GM23338 (cell line): ENCODE data around the gene MZB1. TPM values are rescaled to one million over a fixed set of nuclear protein-coding genes. Genes with fewer than 3 reads are reported as not detected.

Experiments
- ATAC-seq: fragments of 200-7000 bp; cut with Tn5 transposase; 3 replicates; pipeline ENCODE4 v1.9.1; 2020
- DNase-seq: peaks from one replicate; pipeline ENCODE4 v3.0.0-alpha.2; 2015; ENCODE audit warnings: low spot score
- H2AFZ ChIP-seq: fragments of 200-600 bp; sonication (generic); 2 replicates; pipeline ENCODE4 v1.8.0; 2016; ENCODE audit warnings: antibody characterized with exemption, mild to moderate bottlenecking, moderate library complexity
- H3F3A ChIP-seq: fragments of 200-600 bp; sonication (generic); replicated peaks from 2 replicates; pipeline ENCODE4 v1.8.0; 2017; ENCODE audit warnings: antibody characterized with exemption, mixed run types, low read depth
- H3K27ac ChIP-seq: fragments of 200-600 bp; sonication (generic); 2 replicates; pipeline ENCODE4 v1.6.1; 2016; ENCODE audit warnings: low read depth
- H3K27me3 ChIP-seq: fragments of 200-600 bp; sonication (generic); 2 replicates; pipeline ENCODE4 v1.8.0; 2016; ENCODE audit warnings: mild to moderate bottlenecking, mixed run types, moderate library complexity; ENCODE audit not compliant: insufficient read depth
- H3K36me3 ChIP-seq: fragments of 200-600 bp; sonication (generic); 2 replicates; pipeline ENCODE4 v1.8.0; 2016; ENCODE audit warnings: mild to moderate bottlenecking; ENCODE audit not compliant: insufficient read depth
- H3K4me1 ChIP-seq: fragments of 200-600 bp; sonication (generic); 2 replicates; pipeline ENCODE4 v1.8.0; 2016; ENCODE audit warnings: mild to moderate bottlenecking, moderate library complexity; ENCODE audit not compliant: insufficient read depth
- H3K4me2 ChIP-seq: fragments of 200-600 bp; sonication (generic); 2 replicates; pipeline ENCODE4 v1.7.1; 2017; ENCODE audit warnings: mixed run types
- H3K4me3 ChIP-seq: fragments of 200-600 bp; sonication (generic); 2 replicates; pipeline ENCODE4 v1.6.1; 2016; ENCODE audit warnings: mixed run types
- H3K79me2 ChIP-seq: fragments of 200-600 bp; sonication (generic); replicated peaks from 2 replicates; pipeline ENCODE4 v1.8.0; 2017; ENCODE audit warnings: mild to moderate bottlenecking; ENCODE audit not compliant: insufficient read depth
- H3K9me2 ChIP-seq: fragments of 200-600 bp; sonication (generic); 2 replicates; pipeline ENCODE4 v1.8.0; 2017; ENCODE audit not compliant: insufficient read depth
- H4K20me1 ChIP-seq: fragments of 200-600 bp; sonication (generic); replicated peaks from 2 replicates; pipeline ENCODE4 v1.8.0; 2017; ENCODE audit warnings: mild to moderate bottlenecking; ENCODE audit not compliant: insufficient read depth
- H3K27ac Mint-ChIP-seq: 2 replicates; pipeline ENCODE4 v1.8.0; 2020; ENCODE audit warnings: inconsistent platforms, mild to moderate bottlenecking, moderate library complexity, mixed read lengths
- H3K27me3 Mint-ChIP-seq: 3 replicates; pipeline ENCODE4 v1.8.0; 2022; ENCODE audit warnings: low read depth, mild to moderate bottlenecking, moderate library complexity, mixed read lengths, inconsistent platforms; ENCODE audit not compliant: insufficient read depth, poor library complexity
- H3K36me3 Mint-ChIP-seq: 3 replicates; pipeline ENCODE4 v1.8.0; 2021; ENCODE audit warnings: low read depth, mild to moderate bottlenecking, inconsistent platforms, moderate library complexity, mixed read lengths
- H3K4me1 Mint-ChIP-seq: 3 replicates; pipeline ENCODE4 v1.8.0; 2020; ENCODE audit warnings: mild to moderate bottlenecking, inconsistent platforms, mixed read lengths
- H3K4me3 Mint-ChIP-seq: 3 replicates; pipeline ENCODE4 v1.8.0; 2021; ENCODE audit warnings: moderate library complexity, mild to moderate bottlenecking, inconsistent platforms, mixed read lengths
- H3K9me3 Mint-ChIP-seq: 3 replicates; pipeline ENCODE4 v1.8.0; 2020; ENCODE audit warnings: moderate library complexity, mild to moderate bottlenecking, inconsistent platforms, mixed read lengths
- CTCF ChIP-seq, 2 experiments: fragments of 200-600 bp in 1 of 2; sonication (generic) in 1 of 2; conservative IDR thresholded peaks; 2 replicates each; pipeline versions ENCODE4 v1.5.1 to v1.6.1; 2016 to 2017; ENCODE audit warnings: antibody characterized with exemption in 2 of 2, low read depth in 2 of 2, mild to moderate bottlenecking in 2 of 2, moderate library complexity in 1 of 2
- ETS1 ChIP-seq: IDR thresholded peaks from 2 replicates; pipeline ENCODE4 v1.6.1; 2016; ENCODE audit warnings: antibody characterized with exemption
- EZH2 ChIP-seq: fragments of 200-600 bp; sonication (generic); IDR thresholded peaks from one replicate; pipeline ENCODE4 v1.8.0; 2017; ENCODE audit warnings: antibody characterized with exemption, mild to moderate bottlenecking, low read depth; ENCODE audit not compliant: unreplicated experiment
- JUNB ChIP-seq: IDR thresholded peaks from one replicate; pipeline ENCODE4 v1.6.1; 2016; ENCODE audit warnings: antibody characterized with exemption; ENCODE audit not compliant: unreplicated experiment
- POLR2AphosphoS5 ChIP-seq: IDR thresholded peaks from 2 replicates; pipeline ENCODE4 v1.6.1; 2016; ENCODE audit warnings: antibody characterized with exemption, low read depth
- ZNF114 ChIP-seq: fragments of 250-450 bp; sonication (Bioruptor Pico); IDR thresholded peaks from 2 replicates; pipeline ENCODE4 v1.5.0; 2020; ENCODE audit warnings: mild to moderate bottlenecking, moderate library complexity
- ZNF462 ChIP-seq: fragments of 250-450 bp; sonication (Bioruptor Pico); IDR thresholded peaks from 2 replicates; pipeline ENCODE4 v1.5.0; 2020; ENCODE audit warnings: mild to moderate bottlenecking, moderate library complexity
- polyA plus RNA-seq: library from polyadenylated mRNA; unstranded; fragments of >200 nt; fragmentation: Nextera tagmentation; extraction: Ambion mirVana; gene quantifications from 2 replicates; pipeline ENCODE4 v1.2.1, GENCODE V29; 2016
- total RNA-seq: library from RNA; depleted of rRNA; stranded (reverse); fragments of >200 nt; shearing (Covaris generic); gene quantifications from 2 replicates; pipeline ENCODE4 v1.2.3, GENCODE V29; 2014

MZB1 gene
- total and polyA plus RNA-seq, 2 experiments from 2014 or later = 0.52 to 1.6 TPM

DNA sequence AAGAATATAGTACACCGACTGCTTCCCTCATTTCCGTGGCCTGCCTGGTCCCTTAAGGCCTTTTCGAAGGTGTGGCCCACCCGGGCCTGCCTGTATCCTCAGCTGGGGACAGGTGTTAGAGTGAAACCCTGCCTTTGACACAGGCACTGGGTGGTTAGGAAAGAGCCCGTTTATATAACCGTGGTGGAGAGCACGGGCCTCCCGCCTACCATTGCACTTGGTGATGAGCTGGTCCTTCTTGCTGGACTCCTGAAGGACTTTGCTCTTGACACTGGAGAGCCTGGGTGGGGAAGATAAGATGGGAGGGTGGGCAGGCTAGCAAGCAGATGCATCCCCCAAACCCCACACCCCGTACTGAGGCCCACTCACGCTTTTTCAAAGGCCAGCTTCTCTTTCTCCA is 11.8 kb upstream of the MZB1 start (continued):
- no peak for TF ChIP-seq ZNF462 (CRISPR knock-in tag)
- TF ChIP-seq POLR2AphosphoS5 = no peak

DNA sequence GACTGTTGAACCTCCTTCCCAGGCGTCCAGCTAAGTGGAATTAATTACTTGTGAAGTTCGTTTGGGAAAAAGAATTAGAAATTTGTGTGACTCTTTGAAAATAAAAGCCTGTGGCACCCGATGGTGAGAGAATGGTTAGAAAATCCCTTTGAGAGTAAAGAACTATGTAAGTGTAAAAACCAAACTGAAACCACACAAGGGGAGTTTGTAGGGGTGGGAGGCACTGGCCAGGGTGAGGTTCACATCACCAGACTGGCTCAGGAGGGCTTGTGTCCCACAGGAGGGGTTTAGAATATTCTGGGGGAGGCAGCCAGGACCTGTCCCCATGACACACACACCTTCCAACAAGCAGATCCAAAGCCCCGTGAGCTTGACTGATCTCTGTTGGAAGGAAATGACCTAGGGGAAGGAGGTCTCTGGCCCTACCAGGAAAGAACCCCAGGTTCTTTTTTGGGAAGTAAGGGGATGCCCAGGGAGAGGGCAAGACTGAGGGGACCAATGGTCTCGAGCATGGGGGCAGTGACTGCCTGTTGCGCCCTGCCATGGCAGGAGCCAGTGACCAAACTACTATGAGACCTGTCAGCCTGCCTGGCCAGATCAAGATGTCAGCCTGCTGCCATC is 9.9 kb upstream of the MZB1 start:
- Histone ChIP-seq H3K79me2 (0 out of 2 replicates have a peak, but pooled peaks cover 3% of the 10 kb centered on the region), H3F3A (peaks cover 23% of the 10 kb centered on the region), H3K4me1 (peaks cover 12% of the 10 kb centered on the region), H3K27me3 (peaks cover 17% of the 10 kb centered on the region), H2AFZ (no peak overlapping the region), H3K4me2 (no peak overlapping the region), H3K9me2 (no peaks in the 10 kb centered on the region), H3K36me3 (no peaks in the 10 kb centered on the region), H3K27ac (no peak overlapping the region), H4K20me1 (0 out of 2 replicates have a peak, but pooled peaks cover 5% of the 10 kb centered on the region), H3K4me3 (no peak overlapping the region)
- no peaks in the 10 kb centered on the region for H3K9me3 Mint-ChIP-seq
- peaks cover 18% of the 10 kb centered on the region for H3K27me3 Mint-ChIP-seq
- no peak overlapping the region for H3K27ac Mint-ChIP-seq
- H3K4me1 Mint-ChIP-seq = peaks cover 27% of the 10 kb centered on the region
- no peak overlapping the region for H3K4me3 Mint-ChIP-seq
- ATAC-seq (no peak), DNase-seq (no peak)
- H3K36me3 Mint-ChIP-seq = peaks cover 15% of the 10 kb centered on the region
- TF ChIP-seq EZH2 (no peak), CTCF (conservative IDR thresholded peaks at IDR 0.05; ENCODE audit: low read depth in 2 of 2) (no peak), ETS1 (no peak), JUNB (no peak), ZNF114 (no peak)
